Measurements from ENCODE around the gene CAMSAP1.
"Not testable (repeated sequence)": the region's sequence is repeated elsewhere in the genome, so short reads cannot be mapped to it uniquely, and the experiment has no call there.

Gene CAMSAP1

GRCh38 chr9:135907431-135908092 lies at the start of gene CAMSAP1:
CAMSAP1 (minus strand) TSS chr9:135907546; CDS start chr9:135907159, 387 bp downstream.
- DNase-seq (ENCODE audit: low read depth, low spot score), result peak; percentile 28

GRCh38 chr9:135956802-135957174 lies 49.4 kb upstream of the CAMSAP1 start:
- DNase-seq (ENCODE audit: low read depth, low spot score), result no peak

GRCh38 chr9:135955934-135956801 lies 48.8 kb upstream of the CAMSAP1 start:
- DNase-seq (ENCODE audit: low read depth, low spot score), result no peak

- DNase-seq (ENCODE audit: low read depth, low spot score), result no peak
Observed at GRCh38 chr9:135952664-135953206, 45.4 kb upstream of the CAMSAP1 start.

GRCh38 chr9:135951889-135952663 lies 44.7 kb upstream of the CAMSAP1 start:
- no peak for DNase-seq (ENCODE audit: low read depth, low spot score)

- not testable (repeated sequence) for DNase-seq (ENCODE audit: low read depth, low spot score)
Observed at GRCh38 chr9:135951310-135951709, 44.0 kb upstream of the CAMSAP1 start.

GRCh38 chr9:135950841-135951240 lies 43.5 kb upstream of the CAMSAP1 start:
- not testable (repeated sequence) for DNase-seq (ENCODE audit: low read depth, low spot score)

GRCh38 chr9:135950135-135950682 lies 42.9 kb upstream of the CAMSAP1 start:
- no peak for DNase-seq (ENCODE audit: low read depth, low spot score)

- DNase-seq (ENCODE audit: low read depth, low spot score), result no peak
Observed at GRCh38 chr9:135949501-135950134, 42.3 kb upstream of the CAMSAP1 start.

GRCh38 chr9:135948968-135949367 lies 41.6 kb upstream of the CAMSAP1 start:
- no peak for DNase-seq (ENCODE audit: low read depth, low spot score)

GRCh38 chr9:135948446-135948845 lies 41.1 kb upstream of the CAMSAP1 start:
- no peak for DNase-seq (ENCODE audit: low read depth, low spot score)

GRCh38 chr9:135947582-135947981 lies 40.2 kb upstream of the CAMSAP1 start:
- DNase-seq (ENCODE audit: low read depth, low spot score), result no peak

GRCh38 chr9:135947105-135947504 lies 39.8 kb upstream of the CAMSAP1 start:
- DNase-seq (ENCODE audit: low read depth, low spot score), result not testable (repeated sequence)

- DNase-seq (ENCODE audit: low read depth, low spot score), result no peak
Observed at GRCh38 chr9:135946392-135946994, 39.1 kb upstream of the CAMSAP1 start.

GRCh38 chr9:135945969-135946368 lies 38.6 kb upstream of the CAMSAP1 start:
- no peak for DNase-seq (ENCODE audit: low read depth, low spot score)

- DNase-seq (ENCODE audit: low read depth, low spot score), result no peak
Observed at GRCh38 chr9:135944444-135945252, 37.3 kb upstream of the CAMSAP1 start.

GRCh38 chr9:135943604-135944003 lies 36.3 kb upstream of the CAMSAP1 start:
- DNase-seq (ENCODE audit: low read depth, low spot score), result not testable (repeated sequence)

- DNase-seq (ENCODE audit: low read depth, low spot score), result no peak
Observed at GRCh38 chr9:135941288-135941995, 34.1 kb upstream of the CAMSAP1 start.

Data from iPS DF 19.7 (cell line).